ENCODE results near the gene ZNF518B. TPM values are rescaled to one million over a fixed set of nuclear protein-coding genes. Genes with fewer than 3 reads are reported as not detected.
A peak's percentile ranks its signal among the peaks of the same experiment; 100 is the strongest.

ZNF518B gene
- total RNA-seq, 1 experiment from 2014 or later, result 18.4 TPM

GRCh38 chr4:10496200-10496599 is 39.0 kb upstream of the ZNF518B start:
- peak overlapping the region; percentile 50 for H3K4me3 Mint-ChIP-seq
- H3K27ac Mint-ChIP-seq, result peak overlapping the region; percentile 94
- DNase-seq (ENCODE audit: low spot score), result peak; percentile 43
- H3K27me3 Mint-ChIP-seq (ENCODE audit: low read depth), result peaks cover 58% of the 10 kb centered on the region
- peak; percentile 93 for ATAC-seq
- H3K4me1 Mint-ChIP-seq, result peaks cover 67% of the 10 kb centered on the region
- ChIA-PET POLR2A (no interaction called here), CTCF (interaction anchor here (0.9 to 3.9 kb wide), 5 partner anchors 30 to 481 kb away, joined by 3 to 16 read pairs (median 11); no protein-coding TSS in a partner anchor)
- no peaks in the 10 kb centered on the region for H3K9me3 Mint-ChIP-seq
- no peaks in the 10 kb centered on the region for H3K36me3 Mint-ChIP-seq
- peak; percentile 34; the same call in 1 of the 2 replicates for TF ChIP-seq FOXK1 (CRISPR knock-in tag; IDR thresholded peaks at IDR 0.05)
- peak; percentile 67; the same call in 1 of the 2 replicates for TF ChIP-seq FOXP4 (CRISPR knock-in tag; IDR thresholded peaks at IDR 0.05)
- no peak for TF ChIP-seq JUN (CRISPR knock-in tag; IDR thresholded peaks at IDR 0.05)

GRCh38 chr4:10495651-10496050 is 38.4 kb upstream of the ZNF518B start:
- CTCF ChIA-PET, result interaction anchor here (0.9 to 3.9 kb wide), 5 partner anchors 31 to 480 kb away, joined by 3 to 16 read pairs (median 11); no protein-coding TSS in a partner anchor

More at GRCh38 chr4:10495651-10496050, 38.4 kb upstream of the ZNF518B start:
- TF ChIP-seq ZMAT4 (CRISPR knock-in tag; IDR thresholded peaks at IDR 0.05) (no peak), CTCF (IDR thresholded peaks at IDR 0.05) (no peak), TEAD4 (CRISPR knock-in tag; IDR thresholded peaks at IDR 0.05) (no peak), SOX15 (CRISPR knock-in tag; IDR thresholded peaks at IDR 0.05) (no peak), FOXP1 (CRISPR knock-in tag; IDR thresholded peaks at IDR 0.05; ENCODE audit: borderline replicate concordance) (no peak), ZNF121 (CRISPR knock-in tag; IDR thresholded peaks at IDR 0.05) (no peak), USF2 (CRISPR knock-in tag; IDR thresholded peaks at IDR 0.05) (peak; percentile 92), GRHL2 (CRISPR knock-in tag; IDR thresholded peaks at IDR 0.05; ENCODE audit: insufficient replicate concordance, severe bottlenecking) (no peak), NR3C1 (CRISPR knock-in tag; conservative IDR thresholded peaks at IDR 0.05; ENCODE audit: low read depth) (no peak), NR1H2 (CRISPR knock-in tag; IDR thresholded peaks at IDR 0.05) (no peak), FOXJ3 (CRISPR knock-in tag; IDR thresholded peaks at IDR 0.05; ENCODE audit: borderline replicate concordance) (no peak), FOXK1 (CRISPR knock-in tag; IDR thresholded peaks at IDR 0.05) (no peak), ZNF396 (CRISPR knock-in tag; IDR thresholded peaks at IDR 0.05; ENCODE audit: borderline replicate concordance) (0 out of 2 replicates have a peak, but pooled peaks have one; percentile 3), SMAD4 (CRISPR knock-in tag; IDR thresholded peaks at IDR 0.05) (no peak), E2F1 (CRISPR knock-in tag; IDR thresholded peaks at IDR 0.05) (no peak), USF1 (CRISPR knock-in tag; IDR thresholded peaks at IDR 0.05) (peak; percentile 90)
- POLR2A ChIA-PET, result no interaction called here
- H3K4me3 Mint-ChIP-seq, result peak overlapping the region; percentile 50
- H3K4me1 Mint-ChIP-seq, result peaks cover 62% of the 10 kb centered on the region
- ATAC-seq (peak; percentile 23), DNase-seq (ENCODE audit: low spot score) (no peak)
- H3K9me3 Mint-ChIP-seq, result no peaks in the 10 kb centered on the region
- peak overlapping the region; percentile 94; the same call in 1 of the 2 replicates for H3K27ac Mint-ChIP-seq
- H3K36me3 Mint-ChIP-seq, result no peaks in the 10 kb centered on the region
- peaks cover 56% of the 10 kb centered on the region for H3K27me3 Mint-ChIP-seq (ENCODE audit: low read depth)
